Activated CD8-positive, alpha-beta memory T cell treated with anti-CD3 and anti-CD28 coated beads for 48 hours (primary cell): ENCODE measurements around the gene RUNX2.

ENCODE experiments used
- DNase-seq, 3 experiments: peaks; one replicate each; pipeline ENCODE4 v3.0.0-alpha.2; 2020; ENCODE audit warnings: low read depth in 2 of 3, low spot score in 2 of 3

Gene RUNX2

GRCh38 chr6:45509426-45509825, 181.3 kb downstream of the RUNX2 start:
- DNase-seq, result no peak

GRCh38 chr6:45512717-45513116, 184.6 kb downstream of the RUNX2 start:
- DNase-seq, result no peak

GRCh38 chr6:45513213-45513618, 185.1 kb downstream of the RUNX2 start:
- no peak for DNase-seq

- DNase-seq, result no peak
Observed at GRCh38 chr6:45513843-45514242, 185.7 kb downstream of the RUNX2 start.

GRCh38 chr6:45514454-45515230, 186.5 kb downstream of the RUNX2 start:
- no peak for DNase-seq

- DNase-seq, result no peak
Observed at GRCh38 chr6:45518013-45518720, 190.0 kb downstream of the RUNX2 start.

- no peak for DNase-seq
Observed at GRCh38 chr6:45521226-45521625, 193.1 kb downstream of the RUNX2 start.

- DNase-seq, result no peak
Observed at GRCh38 chr6:45522486-45522885, 194.4 kb downstream of the RUNX2 start.

GRCh38 chr6:45527210-45527609, 199.1 kb downstream of the RUNX2 start:
- no peak for DNase-seq

- no peak for DNase-seq
Observed at GRCh38 chr6:45531999-45532595, 204.0 kb downstream of the RUNX2 start.

- DNase-seq, result no peak
Observed at GRCh38 chr6:45532721-45533210, 204.6 kb downstream of the RUNX2 start.

- no peak for DNase-seq
Observed at GRCh38 chr6:45533386-45533785, 205.3 kb downstream of the RUNX2 start.

- no peak for DNase-seq
Observed at GRCh38 chr6:45535933-45536332, 207.8 kb downstream of the RUNX2 start.

GRCh38 chr6:45537539-45537938, 209.4 kb downstream of the RUNX2 start:
- DNase-seq, result no peak

- no peak for DNase-seq
Observed at GRCh38 chr6:45538641-45539547, 210.8 kb downstream of the RUNX2 start.

- no peak for DNase-seq
Observed at GRCh38 chr6:45540375-45540920, 212.3 kb downstream of the RUNX2 start.

GRCh38 chr6:45541934-45542333, 213.8 kb downstream of the RUNX2 start:
- no peak for DNase-seq

GRCh38 chr6:45543298-45544235, 215.4 kb downstream of the RUNX2 start:
- DNase-seq, result no peak

- no peak for DNase-seq
Observed at GRCh38 chr6:45545416-45545815, 217.3 kb downstream of the RUNX2 start.
